Stimulated activated CD8-positive, alpha-beta memory T cell treated with anti-CD3 and anti-CD28 coated beads, Interleukin-4, amount 100 ng/mL, for 1 hour (primary cell): ENCODE measurements around the gene PRRG2.

Source experiments
- DNase-seq, 2 donors: peaks; one replicate each; pipeline ENCODE4 v3.0.0-alpha.2; 2020; ENCODE audit warnings: low read depth in 2 of 2, low spot score in 1 of 2

PRRG2 gene

GRCh38 chr19:49581007-49581508 is at the start of gene PRRG2:
PRRG2 (plus strand) TSS chr19:49581316; CDS start chr19:49583220, 1,904 bp downstream.
- DNase-seq = no peak

- DNase-seq = peak; percentile 69 to 72
Observed at GRCh38 chr19:49533551-49534488, 47.3 kb upstream of the PRRG2 start.

- no peak for DNase-seq
Observed at GRCh38 chr19:49534632-49535385, 46.3 kb upstream of the PRRG2 start.

- no peak for DNase-seq
Observed at GRCh38 chr19:49536921-49537462, 44.1 kb upstream of the PRRG2 start.

GRCh38 chr19:49538643-49539042 is 42.5 kb upstream of the PRRG2 start:
- DNase-seq = no peak

GRCh38 chr19:49539192-49539952 is 41.7 kb upstream of the PRRG2 start:
- no peak for DNase-seq

- no peak for DNase-seq
Observed at GRCh38 chr19:49541914-49542313, 39.2 kb upstream of the PRRG2 start.

GRCh38 chr19:49542446-49542845 is 38.7 kb upstream of the PRRG2 start:
- DNase-seq = no peak

GRCh38 chr19:49543032-49543431 is 38.1 kb upstream of the PRRG2 start:
- no peak for DNase-seq

- DNase-seq = no peak
Observed at GRCh38 chr19:49544154-49544553, 37.0 kb upstream of the PRRG2 start.

- no peak for DNase-seq
Observed at GRCh38 chr19:49546825-49547565, 34.1 kb upstream of the PRRG2 start.

- DNase-seq = no peak
Observed at GRCh38 chr19:49549045-49549444, 32.1 kb upstream of the PRRG2 start.

GRCh38 chr19:49551531-49551930 is 29.6 kb upstream of the PRRG2 start:
- no peak for DNase-seq

- DNase-seq = no peak
Observed at GRCh38 chr19:49552749-49553148, 28.4 kb upstream of the PRRG2 start.

GRCh38 chr19:49553451-49554271 is 27.5 kb upstream of the PRRG2 start:
- DNase-seq = no peak

- DNase-seq = no peak
Observed at GRCh38 chr19:49554701-49555181, 26.4 kb upstream of the PRRG2 start.

GRCh38 chr19:49555600-49556411 is 25.3 kb upstream of the PRRG2 start:
- DNase-seq = peak in 1 of 2 donors; percentile 71
